ENCODE data around the gene NUDT12. TPM values are rescaled to one million over a fixed set of nuclear protein-coding genes. Genes with fewer than 3 reads are reported as not detected.

NUDT12 gene
- total RNA-seq, 1 experiment from 2014 or later, result 11.3 TPM

- Histone ChIP-seq H2BK120ac (ENCODE audit: low read depth, low read length, poor library complexity, severe bottlenecking) (no peak overlapping the region), H3K14ac (ENCODE audit: insufficient read depth, low read length) (no peak overlapping the region), H4K8ac (replicated peaks; ENCODE audit: insufficient read length, low read depth, low read length) (no peak overlapping the region), H3K27ac (ENCODE audit: insufficient read length, low read depth, low read length) (no peak overlapping the region), H3K18ac (ENCODE audit: insufficient read length, low read depth, low read length) (no peak overlapping the region), H2BK12ac (ENCODE audit: insufficient read length, low read depth, low read length) (no peak overlapping the region), H3K4me2 (ENCODE audit: insufficient read depth, insufficient read length, low read length) (no peak overlapping the region), H2AK5ac (ENCODE audit: insufficient read length, low read length) (no peak overlapping the region), H4K20me1 (ENCODE audit: control insufficient read depth, insufficient read depth, insufficient read length) (no peaks in the 10 kb centered on the region), H3K9ac (ENCODE audit: extremely low read depth, insufficient read length, low read length) (no peak overlapping the region), H3K79me2 (ENCODE audit: insufficient read depth, low read length) (no peaks in the 10 kb centered on the region), H4K91ac (ENCODE audit: insufficient read length, low read depth, low read length) (no peak overlapping the region), H3K56ac (ENCODE audit: insufficient read length, low read depth, low read length) (no peak overlapping the region), H3K79me1 (ENCODE audit: insufficient read depth, low read depth, low read length, poor library complexity, severe bottlenecking) (no peaks in the 10 kb centered on the region), H2BK20ac (ENCODE audit: low read depth, low read length, poor library complexity, severe bottlenecking) (no peak overlapping the region), H3K4ac (ENCODE audit: low read depth, low read length) (no peak overlapping the region), H2BK15ac (ENCODE audit: low read depth, low read length) (no peak overlapping the region), H3K9me3 (ENCODE audit: control insufficient read depth, low read depth, low read length) (no peaks in the 10 kb centered on the region), H3T11ph (ENCODE audit: low read length) (no peak overlapping the region), H2AFZ (ENCODE audit: low read length) (no peak overlapping the region), H3K27me3 (ENCODE audit: insufficient read depth, low read length) (no peaks in the 10 kb centered on the region), H3K23me2 (ENCODE audit: insufficient read length, low read depth, low read length, poor library complexity, severe bottlenecking) (no peaks in the 10 kb centered on the region), H4K5ac (ENCODE audit: insufficient read length, low read depth, low read length) (no peak overlapping the region), H3K23ac (ENCODE audit: insufficient read length, low read depth, low read length) (no peak overlapping the region), H2BK5ac (ENCODE audit: insufficient read length, low read length) (no peak overlapping the region), H3K4me1 (ENCODE audit: insufficient read depth, low read length) (no peaks in the 10 kb centered on the region)
- Mint-ChIP-seq H3K9me3 (no peaks in the 10 kb centered on the region), H3K4me1 (no peaks in the 10 kb centered on the region), H3K4me3 (no peak overlapping the region), H3K27ac (no peak overlapping the region), H3K36me3 (ENCODE audit: insufficient read depth in 1 of 3, low read depth in 3 of 3) (no peaks in the 10 kb centered on the region), H3K27me3 (ENCODE audit: low read depth) (no peaks in the 10 kb centered on the region)
- no peak for DNase-seq
- TF ChIP-seq CTCF (conservative IDR thresholded peaks at IDR 0.05), result no peak
Measured at GRCh38 chr5:103542441-103542840, 20.1 kb downstream of the NUDT12 start.

Data from H9 (cell line).